OCI-LY3 (cell line): ENCODE results near the gene MYCBP2.

Experiments
- H2AFZ ChIP-seq: fragments of 200-600, 300-600 bp; shearing (Covaris generic); 2 replicates; pipeline ENCODE4 v1.6.0; 2014; ENCODE audit warnings: antibody characterized with exemption, low read depth, low read length
- H3K27ac ChIP-seq: fragments of 200-600, 300-600 bp; sonication (generic); 2 replicates; pipeline ENCODE4 v1.5.1; 2014; ENCODE audit warnings: mild to moderate bottlenecking, low read length, moderate library complexity, mixed read lengths
- H3K27me3 ChIP-seq: fragments of 200-600, 300-600 bp; sonication (generic); 2 replicates; pipeline ENCODE4 v1.6.1; 2014; ENCODE audit warnings: low read depth, low read length, mixed read lengths
- H3K36me3 ChIP-seq: fragments of 200-600, 300-600 bp; sonication (generic); replicated peaks from 2 replicates; pipeline ENCODE3; 2014; ENCODE audit warnings: low read depth, low read length, mixed read lengths
- H3K4me1 ChIP-seq: fragments of 300-600, 200-600 bp; sonication (generic); 2 replicates; pipeline ENCODE4 v1.6.1; 2014; ENCODE audit warnings: low read length, mixed read lengths
- H3K4me2 ChIP-seq: fragments of 200-600, 300-600 bp; sonication (generic); 2 replicates; pipeline ENCODE4 v1.6.1; 2014; ENCODE audit warnings: low read length, mixed read lengths
- H3K4me3 ChIP-seq: fragments of 300-600, 200-600 bp; sonication (generic); 2 replicates; pipeline ENCODE4 v1.5.1; 2014; ENCODE audit warnings: antibody characterized with exemption, mild to moderate bottlenecking, low read length, moderate library complexity
- H3K79me2 ChIP-seq: fragments of 300-600, 200-600 bp; shearing (Covaris generic); 2 replicates; pipeline ENCODE4 v1.6.1; 2014; ENCODE audit warnings: mild to moderate bottlenecking, low read length, mixed read lengths
- H3K9ac ChIP-seq: fragments of 300-600, 200-600 bp; shearing (Covaris generic); 2 replicates; pipeline ENCODE4 v1.6.0; 2014; ENCODE audit warnings: mild to moderate bottlenecking, low read length, moderate library complexity
- H3K9me3 ChIP-seq: fragments of 200-600, 300-600 bp; shearing (Covaris generic); 2 replicates; pipeline ENCODE4 v1.6.1; 2014; ENCODE audit warnings: low read length, mixed read lengths; ENCODE audit not compliant: insufficient read depth
- H4K20me1 ChIP-seq: fragments of 200-600, 300-600 bp; sonication (generic); 2 replicates; pipeline ENCODE4 v1.6.1; 2016; ENCODE audit warnings: low read length, mixed read lengths; ENCODE audit not compliant: insufficient read depth
- EZH2phosphoT487 ChIP-seq: fragments of 200-600 bp; shearing (Covaris generic); IDR thresholded peaks from 2 replicates; pipeline ENCODE4 v1.6.1; 2018; ENCODE audit warnings: antibody characterized with exemption, mixed run types, low read depth
- TF ChIP-seq, protein P1 (sequence below): fragments of 200-600, 300-600 bp; sonication (generic); IDR thresholded peaks from 2 replicates; pipeline ENCODE4 v1.5.1; 2014; ENCODE audit warnings: antibody characterized with exemption, low read length, low read depth

The MYCBP2 gene

DNA sequence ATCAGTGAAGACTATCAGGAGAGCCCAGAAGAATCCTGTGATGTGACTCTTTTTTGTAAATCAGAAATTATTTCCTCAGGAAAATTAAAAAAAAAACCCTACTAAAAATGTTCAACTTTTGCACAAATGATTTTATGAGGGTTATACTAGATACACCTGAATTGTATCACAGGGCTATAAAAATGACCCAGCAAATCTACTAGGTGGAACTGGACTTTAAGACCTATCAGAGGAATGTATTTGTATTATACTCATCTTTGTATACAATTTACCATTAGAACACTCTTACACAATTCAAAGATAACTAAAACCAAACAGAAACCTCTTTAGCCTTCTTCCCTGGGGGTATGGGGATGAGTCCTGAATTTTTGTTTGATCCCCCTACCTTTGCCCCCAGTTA, 307.1 kb downstream of the MYCBP2 start:
- Histone ChIP-seq H4K20me1 (peaks cover 35% of the 10 kb centered on the region), H3K27ac (no peak overlapping the region), H3K9ac (no peak overlapping the region), H3K79me2 (peaks cover 56% of the 10 kb centered on the region), H3K4me2 (no peak overlapping the region), H3K4me1 (no peaks in the 10 kb centered on the region), H3K4me3 (no peak overlapping the region), H3K9me3 (no peaks in the 10 kb centered on the region), H3K27me3 (no peaks in the 10 kb centered on the region), H3K36me3 (peaks cover 23% of the 10 kb centered on the region), H2AFZ (no peak overlapping the region)
- TF ChIP-seq, protein P1, sequence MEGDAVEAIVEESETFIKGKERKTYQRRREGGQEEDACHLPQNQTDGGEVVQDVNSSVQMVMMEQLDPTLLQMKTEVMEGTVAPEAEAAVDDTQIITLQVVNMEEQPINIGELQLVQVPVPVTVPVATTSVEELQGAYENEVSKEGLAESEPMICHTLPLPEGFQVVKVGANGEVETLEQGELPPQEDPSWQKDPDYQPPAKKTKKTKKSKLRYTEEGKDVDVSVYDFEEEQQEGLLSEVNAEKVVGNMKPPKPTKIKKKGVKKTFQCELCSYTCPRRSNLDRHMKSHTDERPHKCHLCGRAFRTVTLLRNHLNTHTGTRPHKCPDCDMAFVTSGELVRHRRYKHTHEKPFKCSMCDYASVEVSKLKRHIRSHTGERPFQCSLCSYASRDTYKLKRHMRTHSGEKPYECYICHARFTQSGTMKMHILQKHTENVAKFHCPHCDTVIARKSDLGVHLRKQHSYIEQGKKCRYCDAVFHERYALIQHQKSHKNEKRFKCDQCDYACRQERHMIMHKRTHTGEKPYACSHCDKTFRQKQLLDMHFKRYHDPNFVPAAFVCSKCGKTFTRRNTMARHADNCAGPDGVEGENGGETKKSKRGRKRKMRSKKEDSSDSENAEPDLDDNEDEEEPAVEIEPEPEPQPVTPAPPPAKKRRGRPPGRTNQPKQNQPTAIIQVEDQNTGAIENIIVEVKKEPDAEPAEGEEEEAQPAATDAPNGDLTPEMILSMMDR = no peak
- no peak for TF ChIP-seq EZH2phosphoT487

DNA sequence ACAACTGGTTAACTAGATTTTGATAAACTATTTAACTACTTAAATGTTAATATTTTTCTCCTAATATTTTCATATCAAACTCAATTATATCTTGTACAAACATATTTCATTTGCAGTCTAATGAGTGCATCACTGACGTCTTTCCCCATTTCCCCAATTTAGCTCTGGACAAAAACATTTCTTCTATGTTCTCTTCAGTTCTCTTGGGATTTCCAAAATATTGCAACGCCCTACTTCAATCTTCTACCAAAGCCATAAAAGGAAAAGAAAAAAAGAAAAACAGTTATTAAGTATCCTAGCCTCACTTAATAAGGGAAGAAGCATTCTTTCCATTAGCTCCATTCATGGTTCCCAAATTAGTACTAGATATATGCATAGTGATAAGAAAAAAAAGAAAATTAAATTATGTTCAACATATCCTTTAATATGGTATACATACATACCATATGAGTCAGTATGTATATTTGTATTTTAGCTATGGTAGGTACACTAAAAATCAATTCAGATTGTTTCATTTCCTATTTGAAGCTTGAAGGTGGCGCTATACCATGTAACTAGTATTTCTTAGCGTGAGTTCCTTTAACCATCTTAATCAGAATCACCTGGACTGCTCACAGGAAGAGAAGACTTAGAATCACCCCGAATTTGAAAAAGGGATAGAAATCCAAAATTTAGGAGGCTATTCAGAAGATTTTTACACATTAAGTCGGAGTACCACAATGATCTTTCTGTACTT, 309.8 kb downstream of the MYCBP2 start:
- H3K4me3 ChIP-seq = no peak overlapping the region
- no peak overlapping the region for H3K4me2 ChIP-seq
- H4K20me1 ChIP-seq = peaks cover 18% of the 10 kb centered on the region
- H3K79me2 ChIP-seq = peaks cover 33% of the 10 kb centered on the region
- H3K27me3 ChIP-seq = no peaks in the 10 kb centered on the region
- TF ChIP-seq EZH2phosphoT487 = no peak
- TF ChIP-seq, protein P1 = peak; percentile 48
- no peak overlapping the region for H3K9ac ChIP-seq
- H3K27ac ChIP-seq = no peak overlapping the region
- no peaks in the 10 kb centered on the region for H3K9me3 ChIP-seq
- no peak overlapping the region for H2AFZ ChIP-seq
- peaks cover 48% of the 10 kb centered on the region for H3K36me3 ChIP-seq
- no peaks in the 10 kb centered on the region for H3K4me1 ChIP-seq

DNA sequence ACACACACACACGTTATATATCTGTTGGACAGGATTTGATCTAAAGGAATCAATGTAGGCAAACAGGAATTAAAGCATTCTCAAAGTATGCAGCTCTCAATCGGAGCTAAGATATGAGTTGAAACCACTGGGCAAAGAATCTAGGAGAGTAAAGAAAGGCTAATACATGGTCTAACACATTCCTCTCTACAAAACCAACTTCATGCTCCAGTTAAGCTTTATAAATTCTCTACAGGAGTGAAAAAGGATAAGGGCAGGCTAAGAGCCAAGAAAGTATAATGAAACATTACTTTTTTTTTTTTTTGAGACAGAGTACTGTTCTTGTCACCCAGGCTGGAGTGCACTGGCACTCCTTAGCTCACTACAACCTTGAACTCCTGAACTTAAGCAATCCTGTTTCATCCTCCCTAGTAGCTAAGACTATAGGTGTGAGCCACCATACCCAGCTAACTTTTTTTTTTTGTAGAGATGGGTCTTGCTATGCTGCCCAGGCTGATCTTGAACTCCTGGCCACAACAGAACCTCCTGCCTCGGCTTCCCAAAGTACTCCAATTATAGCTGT, 310.6 kb downstream of the MYCBP2 start:
- H3K4me3 ChIP-seq = no peak overlapping the region
- no peaks in the 10 kb centered on the region for H3K4me1 ChIP-seq
- no peak overlapping the region for H2AFZ ChIP-seq
- no peak overlapping the region for H3K9ac ChIP-seq
- H4K20me1 ChIP-seq = peaks cover 20% of the 10 kb centered on the region
- TF ChIP-seq, protein P1 = no peak
- TF ChIP-seq EZH2phosphoT487 = no peak
- H3K9me3 ChIP-seq = no peaks in the 10 kb centered on the region
- no peak overlapping the region for H3K27ac ChIP-seq
- no peaks in the 10 kb centered on the region for H3K27me3 ChIP-seq
- peaks cover 26% of the 10 kb centered on the region for H3K79me2 ChIP-seq
- peaks cover 56% of the 10 kb centered on the region for H3K36me3 ChIP-seq
- no peak overlapping the region for H3K4me2 ChIP-seq

DNA sequence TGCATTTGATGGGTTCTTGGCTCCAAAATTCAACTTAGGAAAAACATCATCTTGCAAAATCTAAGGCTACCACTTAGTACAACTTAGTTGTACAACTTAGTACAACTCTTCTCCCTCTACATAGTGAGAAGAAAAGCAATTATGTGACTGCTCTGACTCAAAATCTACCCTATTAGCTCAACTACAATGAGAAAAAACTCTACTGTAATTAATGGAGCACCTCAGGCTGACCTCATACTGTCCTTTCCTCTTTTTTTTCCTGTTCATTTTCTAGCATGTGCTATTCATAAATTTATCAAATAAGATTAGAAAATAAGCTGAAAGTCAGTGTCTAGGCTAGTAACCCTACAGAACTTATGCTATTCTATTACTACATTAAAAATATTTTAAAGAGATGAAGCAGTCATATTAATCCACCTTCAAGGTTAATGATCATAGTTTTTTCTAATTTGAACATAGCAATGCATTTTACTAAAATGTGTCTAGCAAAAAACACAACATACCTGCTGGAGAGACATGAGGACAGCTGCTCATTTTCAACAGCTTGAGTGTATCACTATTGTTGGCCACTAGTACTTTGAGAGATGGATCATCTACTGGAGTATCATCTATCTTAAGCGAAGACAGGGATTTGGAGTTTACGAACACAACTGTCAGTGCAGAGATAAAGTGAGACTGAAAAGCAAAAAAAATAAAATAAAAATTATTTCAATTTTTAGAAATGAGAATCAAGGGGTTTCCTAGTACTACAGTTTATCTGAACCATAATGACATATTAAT, 311.8 kb downstream of the MYCBP2 start:
- Histone ChIP-seq H3K36me3 (peaks cover 65% of the 10 kb centered on the region), H4K20me1 (peaks cover 16% of the 10 kb centered on the region), H3K4me1 (no peaks in the 10 kb centered on the region), H3K4me2 (no peak overlapping the region), H3K9ac (no peak overlapping the region), H3K9me3 (no peaks in the 10 kb centered on the region), H3K79me2 (peaks cover 16% of the 10 kb centered on the region), H3K27me3 (no peaks in the 10 kb centered on the region), H2AFZ (no peak overlapping the region), H3K27ac (no peak overlapping the region), H3K4me3 (no peak overlapping the region)
- TF ChIP-seq EZH2phosphoT487 = no peak
- TF ChIP-seq, protein P1 = no peak
